Hematopoietic multipotent progenitor cell treated with erythropoietin and hydrocortisone succinate and interleukin-3 and kit ligand, for 6 days (in vitro differentiated cells): ENCODE data around the gene KIF21B.

ENCODE experiments used
- DNase-seq: peaks from one replicate; pipeline ENCODE4 v3.0.0-alpha.2; 2015

Gene KIF21B, protein sequence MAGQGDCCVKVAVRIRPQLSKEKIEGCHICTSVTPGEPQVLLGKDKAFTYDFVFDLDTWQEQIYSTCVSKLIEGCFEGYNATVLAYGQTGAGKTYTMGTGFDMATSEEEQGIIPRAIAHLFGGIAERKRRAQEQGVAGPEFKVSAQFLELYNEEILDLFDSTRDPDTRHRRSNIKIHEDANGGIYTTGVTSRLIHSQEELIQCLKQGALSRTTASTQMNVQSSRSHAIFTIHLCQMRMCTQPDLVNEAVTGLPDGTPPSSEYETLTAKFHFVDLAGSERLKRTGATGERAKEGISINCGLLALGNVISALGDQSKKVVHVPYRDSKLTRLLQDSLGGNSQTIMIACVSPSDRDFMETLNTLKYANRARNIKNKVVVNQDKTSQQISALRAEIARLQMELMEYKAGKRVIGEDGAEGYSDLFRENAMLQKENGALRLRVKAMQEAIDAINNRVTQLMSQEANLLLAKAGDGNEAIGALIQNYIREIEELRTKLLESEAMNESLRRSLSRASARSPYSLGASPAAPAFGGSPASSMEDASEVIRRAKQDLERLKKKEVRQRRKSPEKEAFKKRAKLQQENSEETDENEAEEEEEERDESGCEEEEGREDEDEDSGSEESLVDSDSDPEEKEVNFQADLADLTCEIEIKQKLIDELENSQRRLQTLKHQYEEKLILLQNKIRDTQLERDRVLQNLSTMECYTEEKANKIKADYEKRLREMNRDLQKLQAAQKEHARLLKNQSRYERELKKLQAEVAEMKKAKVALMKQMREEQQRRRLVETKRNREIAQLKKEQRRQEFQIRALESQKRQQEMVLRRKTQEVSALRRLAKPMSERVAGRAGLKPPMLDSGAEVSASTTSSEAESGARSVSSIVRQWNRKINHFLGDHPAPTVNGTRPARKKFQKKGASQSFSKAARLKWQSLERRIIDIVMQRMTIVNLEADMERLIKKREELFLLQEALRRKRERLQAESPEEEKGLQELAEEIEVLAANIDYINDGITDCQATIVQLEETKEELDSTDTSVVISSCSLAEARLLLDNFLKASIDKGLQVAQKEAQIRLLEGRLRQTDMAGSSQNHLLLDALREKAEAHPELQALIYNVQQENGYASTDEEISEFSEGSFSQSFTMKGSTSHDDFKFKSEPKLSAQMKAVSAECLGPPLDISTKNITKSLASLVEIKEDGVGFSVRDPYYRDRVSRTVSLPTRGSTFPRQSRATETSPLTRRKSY (N-terminal part only)

GRCh38 chr1:201023517-201023902 lies at the start of gene KIF21B:
TSS of gene KIF21B (minus strand) at chr1:201023714. CDS start at chr1:201023383, 331 bp downstream.
- DNase-seq, result peak; percentile 91

DNA sequence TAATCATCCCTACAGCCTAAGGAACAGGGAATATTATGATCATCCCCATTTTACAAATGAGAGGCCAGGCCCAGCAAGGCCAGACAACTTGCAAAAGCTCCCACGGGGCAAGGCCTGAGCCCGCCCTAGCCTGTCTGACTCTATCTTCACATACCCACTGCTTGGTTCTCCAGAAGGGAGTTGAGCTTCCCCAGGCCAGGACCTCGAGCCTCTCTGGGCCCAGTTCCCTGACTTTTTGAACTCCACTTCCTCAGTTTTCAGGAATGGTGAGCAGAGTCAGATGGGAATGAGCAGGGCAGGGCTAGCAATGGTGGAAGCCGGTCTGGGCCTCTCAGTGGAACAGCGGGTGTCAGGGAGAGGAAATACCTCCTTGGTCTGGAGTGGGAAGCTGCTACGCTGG lies 49.4 kb upstream of the KIF21B start:
- DNase-seq, result no peak

DNA sequence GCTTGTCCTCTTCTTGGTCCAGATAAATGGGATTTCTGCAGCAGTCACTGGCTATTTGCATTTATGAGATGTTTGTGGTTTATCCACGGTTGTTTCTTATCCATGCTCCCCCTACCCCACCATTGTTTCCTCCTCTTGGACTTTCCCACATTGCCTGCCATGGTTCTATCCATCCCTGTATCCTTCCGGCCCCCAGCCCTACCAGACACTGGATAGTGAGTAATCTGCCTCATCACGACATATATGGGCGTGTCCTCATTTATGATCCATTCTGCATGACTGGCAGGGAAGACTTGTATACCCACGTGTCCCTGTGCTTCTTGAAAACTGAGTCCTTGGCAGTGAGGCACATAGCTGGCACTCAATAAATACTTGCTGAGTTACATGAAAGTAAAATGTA lies 48.6 kb upstream of the KIF21B start:
- no peak for DNase-seq

GRCh38 chr1:201069636-201070035 lies 46.1 kb upstream of the KIF21B start:
- DNase-seq, result no peak

GRCh38 chr1:201068976-201069375 lies 45.5 kb upstream of the KIF21B start:
- no peak for DNase-seq

DNA sequence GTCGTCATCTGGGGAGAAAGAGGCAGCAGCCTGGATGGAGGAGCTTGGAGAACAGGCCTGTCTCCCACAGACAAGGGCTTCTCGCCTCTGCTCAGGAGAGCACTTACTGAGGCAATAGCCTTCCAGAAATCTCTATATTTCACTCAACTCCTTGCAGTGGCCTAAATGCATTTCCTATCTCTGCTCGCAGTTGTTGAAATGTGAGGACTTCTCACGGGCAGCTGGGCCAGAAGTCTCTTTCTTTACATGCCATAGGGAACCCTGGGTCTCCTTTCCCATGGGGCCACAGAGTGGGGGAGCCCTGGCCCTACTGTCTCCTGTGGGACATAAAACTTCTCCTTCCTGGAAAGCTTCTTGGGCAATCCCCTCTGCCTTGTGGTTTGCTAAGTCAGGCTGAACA lies 43.5 kb upstream of the KIF21B start:
- no peak for DNase-seq

GRCh38 chr1:201065686-201066085 lies 42.2 kb upstream of the KIF21B start:
- DNase-seq, result no peak

GRCh38 chr1:201064806-201065205 lies 41.3 kb upstream of the KIF21B start:
- DNase-seq, result no peak

DNA sequence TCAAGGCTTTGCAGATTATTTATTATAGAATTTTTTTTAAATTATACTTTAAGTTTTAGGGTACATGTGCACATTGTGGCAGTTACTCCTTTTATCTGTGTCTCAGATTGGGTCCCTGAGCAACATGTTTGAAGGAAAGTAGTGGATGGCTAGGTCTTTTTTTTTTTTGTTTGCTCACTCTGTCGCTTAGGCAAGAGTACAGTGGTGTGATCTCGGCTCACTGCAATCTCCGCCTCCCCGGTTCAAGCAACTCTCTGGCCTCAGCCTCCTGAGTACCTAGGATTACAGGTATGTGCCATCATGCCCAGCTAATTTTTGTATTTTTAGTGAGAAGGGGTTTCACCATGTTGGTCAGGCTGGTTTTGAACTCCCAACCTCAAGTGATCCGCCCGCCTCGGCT lies 39.6 kb upstream of the KIF21B start:
- no peak for DNase-seq

GRCh38 chr1:201062511-201063091 lies 39.1 kb upstream of the KIF21B start:
- DNase-seq, result no peak

DNA sequence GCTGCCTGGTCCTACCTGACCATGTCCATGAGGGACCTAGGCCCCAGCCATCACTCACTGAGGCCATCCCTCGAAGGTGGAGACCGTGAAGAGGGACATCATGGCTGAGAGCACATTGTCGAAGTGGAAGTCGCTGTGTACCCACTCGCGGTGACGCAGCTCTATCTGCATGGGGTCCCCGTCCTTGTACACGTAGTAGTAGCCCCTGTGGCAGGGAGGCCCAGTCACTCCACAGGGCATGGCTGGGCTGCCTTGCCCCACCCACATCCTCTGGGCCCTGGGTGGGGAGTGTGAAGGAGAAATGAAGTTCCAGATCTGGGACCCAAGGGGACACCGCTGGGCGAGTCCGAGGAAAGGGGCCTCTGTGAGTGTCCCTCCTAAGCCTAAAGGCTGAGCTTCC lies 38.4 kb upstream of the KIF21B start:
- DNase-seq, result no peak

DNA sequence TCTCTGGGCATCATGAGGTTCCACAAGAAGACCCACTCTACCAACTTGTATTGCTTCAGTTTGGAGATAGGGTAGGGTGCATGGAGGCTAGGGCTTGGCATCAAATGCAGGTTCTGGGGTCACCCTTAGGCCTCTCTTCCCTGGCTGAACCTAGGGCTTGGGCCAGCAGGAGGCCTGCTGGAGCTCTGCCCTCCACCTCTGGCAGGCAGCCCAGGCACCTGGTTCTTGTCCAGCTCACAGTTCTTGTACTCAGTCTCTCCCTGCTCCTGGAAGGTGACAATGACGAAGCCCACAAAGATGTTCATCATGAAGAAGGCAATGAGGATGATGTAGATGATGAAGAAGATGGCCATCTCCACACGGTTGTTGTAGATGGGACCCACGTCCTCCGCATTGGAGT lies 37.5 kb upstream of the KIF21B start:
- DNase-seq, result no peak

DNA sequence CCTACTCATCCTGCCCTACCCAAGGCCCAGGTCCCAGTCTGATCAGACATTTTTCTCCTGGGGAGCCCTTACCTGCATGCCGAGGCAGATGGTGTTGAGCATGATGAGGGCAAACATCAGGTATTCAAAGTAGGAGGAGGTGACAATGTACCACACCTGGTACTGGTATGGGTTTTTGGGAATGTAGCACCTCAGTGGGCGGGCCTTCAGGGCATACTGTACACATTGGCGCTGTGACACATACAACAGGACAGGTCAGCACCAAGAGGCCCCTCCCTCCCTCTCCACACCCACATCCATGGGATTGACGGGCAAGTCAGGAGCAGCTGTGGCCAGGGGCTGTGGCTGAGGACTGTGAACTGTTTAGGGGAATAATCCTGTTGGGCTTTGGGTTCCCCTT lies 37.1 kb upstream of the KIF21B start:
- DNase-seq, result no peak

GRCh38 chr1:201059871-201060555 lies 36.5 kb upstream of the KIF21B start:
- DNase-seq, result no peak

- DNase-seq, result no peak
Measured at GRCh38 chr1:201059401-201059800, 35.9 kb upstream of the KIF21B start.

DNA sequence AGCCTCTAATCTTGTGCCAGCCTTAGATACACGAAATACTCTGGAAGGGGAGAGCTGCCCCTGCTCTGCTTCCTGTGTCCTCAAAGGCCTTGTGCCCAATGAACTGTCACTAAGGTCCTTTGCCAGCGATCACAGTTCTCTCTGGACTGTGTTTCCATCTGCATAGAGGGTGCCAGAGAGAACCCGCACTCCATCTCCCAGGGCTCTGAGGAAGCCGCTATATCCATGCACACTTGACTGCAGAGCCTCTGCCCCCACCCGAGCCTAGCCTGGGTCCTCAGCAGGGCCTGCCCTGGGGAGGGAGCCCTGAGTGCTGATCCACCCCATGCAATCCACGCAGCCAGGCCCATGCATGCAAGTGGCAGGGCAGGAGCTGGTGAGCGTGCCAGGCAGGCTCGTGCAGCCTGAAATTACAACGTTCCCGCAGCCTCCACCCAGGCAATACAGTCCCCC lies 30.6 kb upstream of the KIF21B start:
- DNase-seq, result no peak

- DNase-seq, result no peak
Measured at GRCh38 chr1:201053155-201053860, 29.8 kb upstream of the KIF21B start.

DNA sequence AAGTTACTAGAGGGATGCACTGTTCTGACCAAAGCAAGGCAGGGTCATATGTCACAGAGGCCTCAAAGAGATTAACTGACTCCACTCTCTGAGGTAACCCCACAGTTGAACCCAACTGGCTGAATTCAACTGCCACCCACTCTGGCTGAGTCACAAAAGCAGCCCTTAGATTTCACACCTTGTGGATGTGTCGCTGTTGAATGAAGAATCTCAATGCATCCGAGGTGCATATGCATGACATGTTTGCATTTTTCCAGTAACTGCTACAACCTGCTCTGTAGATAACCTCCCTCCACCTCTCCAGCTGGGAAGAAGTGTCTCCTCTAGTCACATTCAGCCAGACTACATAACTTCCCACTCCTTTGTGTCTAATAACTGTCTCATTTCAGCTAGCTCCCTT lies 27.9 kb upstream of the KIF21B start:
- DNase-seq, result no peak

- no peak for DNase-seq
Measured at GRCh38 chr1:201050515-201051277, 27.2 kb upstream of the KIF21B start.

DNA sequence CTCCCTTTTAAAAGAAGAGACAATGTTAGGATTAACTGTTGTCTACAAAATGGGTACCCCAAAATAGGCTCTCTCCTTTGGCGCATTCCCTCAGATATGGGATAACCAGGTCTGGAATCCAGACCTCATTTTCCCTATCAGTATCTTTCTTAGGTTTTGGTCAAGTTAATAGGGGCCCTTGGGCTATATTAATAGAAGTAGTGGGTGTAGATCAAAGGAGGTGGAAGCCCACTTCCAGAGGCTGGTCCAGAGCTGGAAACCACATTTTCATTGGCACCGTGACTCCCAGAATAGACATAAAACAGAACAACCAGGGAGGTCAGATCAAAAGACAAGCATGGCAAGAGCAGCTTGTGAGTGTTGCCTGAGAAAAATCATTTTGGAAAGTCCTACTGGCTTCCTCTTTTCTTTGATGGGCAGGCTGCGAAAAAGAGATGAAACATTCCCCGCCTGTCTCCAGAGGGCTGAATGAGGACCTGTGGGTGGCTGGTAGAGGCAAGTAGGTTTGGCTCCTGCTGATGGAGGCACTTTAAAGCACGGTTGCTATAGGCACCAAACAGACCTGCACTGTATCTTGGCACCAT lies 25.8 kb upstream of the KIF21B start:
- no peak for DNase-seq
